ENCODE measurements around the gene PLAA. TPM values are rescaled to one million over a fixed set of nuclear protein-coding genes. Genes with fewer than 3 reads are reported as not detected.

Gene PLAA
- total RNA-seq, 2 donors from 2014 or later = 11.2 to 17.9 TPM

GRCh38 chr9:26856413-26857032, 90.5 kb downstream of the PLAA start:
- Histone ChIP-seq H3K4me3 (no peak overlapping the region), H3K36me3 (replicated peaks in 1 of 2; ENCODE audit: insufficient read depth in 1 of 2, low read depth in 2 of 2) (peaks cover 0 to 4% of the 10 kb centered on the region in 2 donors), H3K27ac (no peak overlapping the region), H3K9me3 (no peaks in the 10 kb centered on the region), H3K27me3 (no peaks in the 10 kb centered on the region), H3K4me1 (no peaks in the 10 kb centered on the region)
- TF ChIP-seq POLR2A (IDR thresholded peaks at IDR 0.05) = no peak
- TF ChIP-seq, protein P1, sequence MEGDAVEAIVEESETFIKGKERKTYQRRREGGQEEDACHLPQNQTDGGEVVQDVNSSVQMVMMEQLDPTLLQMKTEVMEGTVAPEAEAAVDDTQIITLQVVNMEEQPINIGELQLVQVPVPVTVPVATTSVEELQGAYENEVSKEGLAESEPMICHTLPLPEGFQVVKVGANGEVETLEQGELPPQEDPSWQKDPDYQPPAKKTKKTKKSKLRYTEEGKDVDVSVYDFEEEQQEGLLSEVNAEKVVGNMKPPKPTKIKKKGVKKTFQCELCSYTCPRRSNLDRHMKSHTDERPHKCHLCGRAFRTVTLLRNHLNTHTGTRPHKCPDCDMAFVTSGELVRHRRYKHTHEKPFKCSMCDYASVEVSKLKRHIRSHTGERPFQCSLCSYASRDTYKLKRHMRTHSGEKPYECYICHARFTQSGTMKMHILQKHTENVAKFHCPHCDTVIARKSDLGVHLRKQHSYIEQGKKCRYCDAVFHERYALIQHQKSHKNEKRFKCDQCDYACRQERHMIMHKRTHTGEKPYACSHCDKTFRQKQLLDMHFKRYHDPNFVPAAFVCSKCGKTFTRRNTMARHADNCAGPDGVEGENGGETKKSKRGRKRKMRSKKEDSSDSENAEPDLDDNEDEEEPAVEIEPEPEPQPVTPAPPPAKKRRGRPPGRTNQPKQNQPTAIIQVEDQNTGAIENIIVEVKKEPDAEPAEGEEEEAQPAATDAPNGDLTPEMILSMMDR (IDR thresholded peaks at IDR 0.05) = peak in 3 of 7 experiments; percentile 18 to 25 (median 19)
- WGBS, 2 donors = 86 to 91% methylated on average over 1 of the region's 1 CpG
- ATAC-seq (no peak), DNase-seq (peak in 2 of 4 donors; percentile 10 to 22)
- intact Hi-C loops (cut with DNase I) = no loop called here

Small RNAs within 50 kb of the gene (small RNA-seq; reads per million reads assigned to genes)
- gene RN7SL100P = not detected

Other genes starting within 250 kb of the PLAA start
- gene CAAP1, start 54.4 kb downstream of the PLAA start, total RNA-seq = 10 to 100 TPM; 14.0 to 26.7 TPM
- gene IFT74, start 9.2 kb upstream of the PLAA start, total RNA-seq = 1 to 10 TPM; 7.3 to 9.1 TPM
- gene LRRC19, start 58.4 kb upstream of the PLAA start, total RNA-seq = under 1 TPM in 1 of 2 donors, not detected in 1; 0.78 TPM
- 1 to 10 TPM; 4.6 to 4.9 TPM for gene TEK, start 162.0 kb upstream of the PLAA start, total RNA-seq